ENCODE data around the gene RND1.
"Not testable (repeated sequence)": the region's sequence is repeated elsewhere in the genome, so short reads cannot be mapped to it uniquely, and the experiment has no call there.

RND1 gene

DNA sequence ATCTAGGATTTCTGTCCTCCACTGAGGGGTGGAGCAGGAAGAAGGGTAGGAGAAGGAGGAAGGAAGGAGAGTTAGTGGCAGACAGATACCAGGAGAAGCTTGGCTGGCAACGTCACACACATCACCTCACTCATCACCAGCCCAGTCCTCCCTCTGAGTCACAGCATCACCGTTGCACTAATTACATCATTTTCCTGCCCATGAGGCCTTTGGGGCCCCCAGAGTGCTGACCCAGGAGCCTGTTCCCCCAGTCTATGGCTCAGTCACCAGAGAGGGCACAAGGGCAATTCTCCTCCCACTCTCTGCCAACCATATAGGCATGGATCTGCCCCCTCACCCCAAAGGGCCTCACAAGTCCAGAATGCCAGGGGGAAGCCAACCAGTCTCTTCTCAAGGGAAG, 4.6 kb downstream of the RND1 start:
- ATAC-seq (ENCODE audit: low read depth) (no peak), DNase-seq (ENCODE audit: low spot score) (no peak)
- TF ChIP-seq, protein P1, sequence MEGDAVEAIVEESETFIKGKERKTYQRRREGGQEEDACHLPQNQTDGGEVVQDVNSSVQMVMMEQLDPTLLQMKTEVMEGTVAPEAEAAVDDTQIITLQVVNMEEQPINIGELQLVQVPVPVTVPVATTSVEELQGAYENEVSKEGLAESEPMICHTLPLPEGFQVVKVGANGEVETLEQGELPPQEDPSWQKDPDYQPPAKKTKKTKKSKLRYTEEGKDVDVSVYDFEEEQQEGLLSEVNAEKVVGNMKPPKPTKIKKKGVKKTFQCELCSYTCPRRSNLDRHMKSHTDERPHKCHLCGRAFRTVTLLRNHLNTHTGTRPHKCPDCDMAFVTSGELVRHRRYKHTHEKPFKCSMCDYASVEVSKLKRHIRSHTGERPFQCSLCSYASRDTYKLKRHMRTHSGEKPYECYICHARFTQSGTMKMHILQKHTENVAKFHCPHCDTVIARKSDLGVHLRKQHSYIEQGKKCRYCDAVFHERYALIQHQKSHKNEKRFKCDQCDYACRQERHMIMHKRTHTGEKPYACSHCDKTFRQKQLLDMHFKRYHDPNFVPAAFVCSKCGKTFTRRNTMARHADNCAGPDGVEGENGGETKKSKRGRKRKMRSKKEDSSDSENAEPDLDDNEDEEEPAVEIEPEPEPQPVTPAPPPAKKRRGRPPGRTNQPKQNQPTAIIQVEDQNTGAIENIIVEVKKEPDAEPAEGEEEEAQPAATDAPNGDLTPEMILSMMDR (IDR thresholded peaks at IDR 0.05; ENCODE audit: poor library complexity, severe bottlenecking) = no peak
- Histone ChIP-seq H3K9me3 (ENCODE audit: severe bottlenecking) (no peaks in the 10 kb centered on the region), H3K36me3 (ENCODE audit: low read depth) (no peaks in the 10 kb centered on the region), H3K4me1 (ENCODE audit: insufficient read depth, poor library complexity, severe bottlenecking) (peaks cover 3% of the 10 kb centered on the region), H3K4me3 (ENCODE audit: severe bottlenecking) (no peak overlapping the region), H3K27me3 (ENCODE audit: insufficient read depth, poor library complexity, severe bottlenecking) (no peaks in the 10 kb centered on the region), H3K27ac (ENCODE audit: poor library complexity, severe bottlenecking) (no peak overlapping the region)

DNA sequence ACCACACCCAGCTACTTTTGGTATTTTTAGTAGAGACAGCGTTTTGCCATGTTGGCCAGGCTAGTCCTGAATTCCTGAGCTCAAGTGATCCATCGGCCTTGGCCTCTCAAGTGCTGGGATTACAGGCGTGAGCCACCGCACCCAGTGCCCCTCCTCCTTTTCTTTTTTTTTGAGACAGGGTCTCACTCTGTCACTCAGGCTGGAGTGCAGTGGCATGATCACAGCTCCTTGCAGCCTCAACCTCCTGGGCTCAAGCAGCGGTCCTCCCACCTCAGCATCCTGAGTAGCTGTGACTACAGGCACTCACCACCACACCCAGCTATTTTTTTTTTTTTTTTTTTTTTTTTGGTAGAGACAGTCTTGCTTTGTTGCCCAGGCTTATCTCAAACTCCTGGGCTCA, 5.4 kb downstream of the RND1 start:
- ATAC-seq (ENCODE audit: low read depth); H3K27me3 ChIP-seq (ENCODE audit: insufficient read depth, poor library complexity, severe bottlenecking); H3K36me3 ChIP-seq (ENCODE audit: low read depth); H3K9me3 ChIP-seq (ENCODE audit: severe bottlenecking); DNase-seq (ENCODE audit: low spot score); H3K4me1 ChIP-seq (ENCODE audit: insufficient read depth, poor library complexity, severe bottlenecking); H3K27ac ChIP-seq (ENCODE audit: poor library complexity, severe bottlenecking); H3K4me3 ChIP-seq (ENCODE audit: severe bottlenecking): not testable (repeated sequence)

DNA sequence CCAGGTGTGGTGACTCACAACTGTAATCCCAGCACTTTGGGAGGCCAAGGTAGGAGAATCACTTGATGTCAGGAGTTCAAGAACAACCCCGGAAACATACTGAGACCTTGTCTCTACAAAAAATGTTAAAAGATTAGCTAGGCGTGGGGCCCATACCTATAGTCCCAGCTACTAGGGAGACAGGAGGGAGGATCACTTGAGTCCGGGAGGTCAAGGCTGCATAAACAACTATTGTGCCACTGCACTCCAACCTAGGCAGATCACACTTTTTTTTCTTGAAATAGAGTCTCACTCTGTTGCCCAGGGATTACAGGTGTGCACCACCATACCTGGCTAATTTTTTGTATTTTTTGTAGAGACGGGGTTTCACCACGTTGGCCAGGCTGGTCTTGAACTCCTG, 6.1 kb downstream of the RND1 start:
- Histone ChIP-seq H3K27me3 (ENCODE audit: insufficient read depth, poor library complexity, severe bottlenecking) (no peaks in the 10 kb centered on the region), H3K4me3 (ENCODE audit: severe bottlenecking) (no peak overlapping the region), H3K36me3 (ENCODE audit: low read depth) (no peaks in the 10 kb centered on the region), H3K4me1 (ENCODE audit: insufficient read depth, poor library complexity, severe bottlenecking) (no peaks in the 10 kb centered on the region), H3K27ac (ENCODE audit: poor library complexity, severe bottlenecking) (no peak overlapping the region), H3K9me3 (ENCODE audit: severe bottlenecking) (no peaks in the 10 kb centered on the region)
- DNase-seq (ENCODE audit: low spot score) (no peak), ATAC-seq (ENCODE audit: low read depth) (no peak)
- TF ChIP-seq, protein P1 (IDR thresholded peaks at IDR 0.05; ENCODE audit: poor library complexity, severe bottlenecking) = no peak

DNA sequence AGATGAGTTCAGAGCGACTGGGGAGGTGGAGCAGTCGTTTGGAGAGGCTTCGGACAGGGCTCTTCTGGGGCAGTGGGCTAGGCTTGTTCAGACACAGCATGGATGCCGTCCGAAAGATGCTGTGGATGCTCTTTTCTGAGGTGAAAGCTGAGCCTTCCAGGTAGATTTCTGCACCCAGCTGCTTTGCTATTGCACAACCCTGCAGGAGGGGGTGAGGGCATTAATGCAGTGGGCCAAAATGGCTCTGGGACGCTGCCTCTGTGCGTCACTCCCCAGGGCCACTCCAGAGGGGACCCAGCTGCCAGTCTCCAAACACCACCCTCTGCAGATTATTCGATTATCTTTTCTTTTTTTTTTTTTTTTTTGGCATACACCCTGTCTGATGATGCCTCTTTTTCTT, 7.6 kb downstream of the RND1 start:
- no peak for ATAC-seq (ENCODE audit: low read depth)
- Histone ChIP-seq H3K9me3 (ENCODE audit: severe bottlenecking) (no peaks in the 10 kb centered on the region), H3K36me3 (ENCODE audit: low read depth) (no peaks in the 10 kb centered on the region), H3K4me1 (ENCODE audit: insufficient read depth, poor library complexity, severe bottlenecking) (no peaks in the 10 kb centered on the region), H3K27ac (ENCODE audit: poor library complexity, severe bottlenecking) (no peak overlapping the region), H3K4me3 (ENCODE audit: severe bottlenecking) (no peak overlapping the region), H3K27me3 (ENCODE audit: insufficient read depth, poor library complexity, severe bottlenecking) (no peaks in the 10 kb centered on the region)
- no peak for DNase-seq (ENCODE audit: low spot score)
- TF ChIP-seq, protein P1 (IDR thresholded peaks at IDR 0.05; ENCODE audit: poor library complexity, severe bottlenecking) = no peak

DNA sequence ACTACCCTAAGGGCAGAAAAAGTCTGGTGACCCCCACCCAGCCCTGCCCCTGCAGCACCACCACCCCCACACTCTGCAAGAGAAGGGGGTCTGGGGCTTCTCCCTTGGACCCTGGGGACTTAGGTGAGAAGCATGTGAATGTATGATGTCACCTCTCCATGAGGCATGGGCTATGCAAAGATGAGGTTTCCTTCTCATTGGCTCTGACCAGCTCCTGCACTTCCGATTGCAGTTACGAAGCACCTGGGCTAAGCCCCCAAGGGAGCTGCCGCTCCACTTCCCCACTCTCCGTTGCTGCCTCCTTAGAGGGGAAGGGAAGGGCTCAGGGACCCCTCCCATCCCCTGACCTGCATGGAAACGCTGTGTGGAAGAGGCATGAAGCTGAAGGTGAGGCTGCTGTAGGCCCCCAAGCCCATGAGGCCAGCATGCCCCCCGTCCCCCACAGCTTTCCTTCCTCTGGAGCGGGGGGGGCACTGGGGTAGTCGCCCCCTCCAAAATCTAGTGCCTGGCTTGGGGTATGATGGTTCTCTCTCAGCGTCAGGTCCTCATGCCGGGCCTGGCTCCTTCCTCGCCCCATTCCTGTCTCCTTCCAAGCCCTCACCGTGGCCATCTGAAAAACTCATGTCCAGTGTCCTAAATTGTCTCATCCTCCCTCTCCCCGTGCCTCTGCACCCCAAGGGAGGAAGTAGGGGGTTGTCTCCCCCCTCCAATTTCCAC, 8.2 kb downstream of the RND1 start:
- ATAC-seq (ENCODE audit: low read depth) (no peak), DNase-seq (ENCODE audit: low spot score) (no peak)
- no peaks in the 10 kb centered on the region for H3K9me3 ChIP-seq (ENCODE audit: severe bottlenecking)
- H3K36me3 ChIP-seq (ENCODE audit: low read depth) = no peaks in the 10 kb centered on the region
- H3K4me1 ChIP-seq (ENCODE audit: insufficient read depth, poor library complexity, severe bottlenecking) = no peaks in the 10 kb centered on the region
- TF ChIP-seq, protein P1 (IDR thresholded peaks at IDR 0.05; ENCODE audit: poor library complexity, severe bottlenecking) = no peak
- no peak overlapping the region for H3K4me3 ChIP-seq (ENCODE audit: severe bottlenecking)
- no peak overlapping the region for H3K27ac ChIP-seq (ENCODE audit: poor library complexity, severe bottlenecking)
- H3K27me3 ChIP-seq (ENCODE audit: insufficient read depth, poor library complexity, severe bottlenecking) = no peaks in the 10 kb centered on the region

All from RWPE2 (cell line).